Suprapubic skin (tissue), 4 donors: ENCODE measurements around the gene KRT72. TPM values are rescaled to one million over a fixed set of nuclear protein-coding genes. Genes with fewer than 3 reads are reported as not detected.
A peak's percentile ranks its signal among the peaks of the same experiment; 100 is the strongest.

Experiments used
- DNase-seq, 2 donors: peaks; one replicate each; pipeline ENCODE4 v3.0.0-alpha.2; 2019; ENCODE audit warnings: low spot score in 2 of 2
- H3K27ac ChIP-seq: fragments of 200-600 bp; sonication (generic); one replicate; pipeline ENCODE4 v1.5.1; 2019
- H3K27me3 ChIP-seq: fragments of 200-600 bp; sonication (generic); one replicate; pipeline ENCODE4 v1.5.1; 2019
- H3K36me3 ChIP-seq: fragments of 200-600 bp; sonication (generic); one replicate; pipeline ENCODE4 v1.5.1; 2019
- H3K4me1 ChIP-seq: fragments of 200-600 bp; sonication (generic); one replicate; pipeline ENCODE4 v1.5.1; 2019
- H3K4me3 ChIP-seq: fragments of 200-600 bp; sonication (generic); one replicate; pipeline ENCODE4 v1.5.1; 2019; ENCODE audit warnings: mild to moderate bottlenecking
- H3K9me3 ChIP-seq: fragments of 200-600 bp; sonication (generic); one replicate; pipeline ENCODE4 v1.5.1; 2019
- EP300 ChIP-seq: sonication (generic); formaldehyde crosslinking; IDR thresholded peaks from one replicate; pipeline ENCODE4 v1.6.1; 2017; ENCODE audit warnings: antibody characterized with exemption
- POLR2A ChIP-seq, 2 donors: fragments of 450-650 bp; IDR thresholded peaks; one replicate each; pipeline ENCODE4 v1.6.1; 2017; ENCODE audit warnings: antibody characterized with exemption in 2 of 2, mild to moderate bottlenecking in 2 of 2, moderate library complexity in 2 of 2
- POLR2AphosphoS5 ChIP-seq, 3 donors: sonication (generic); formaldehyde crosslinking; IDR thresholded peaks; one replicate each; pipeline ENCODE4 v1.6.1; 2017; ENCODE audit warnings: antibody characterized with exemption in 3 of 3
- WGBS: methylation state at CpG from one replicate; pipeline ENCODE4 v1.1.5; 2018; 5-methylcytosine and 5-hydroxymethylcytosine counted together
- total RNA-seq, 4 donors: library from RNA; depleted of rRNA; stranded (reverse); fragments of >200 nt; gene quantifications; one replicate each; pipeline ENCODE4 v1.1.0, GENCODE V29; 2016
- TF ChIP-seq, protein P1 (sequence below), 2 donors: fragments of 200-600 bp in 1 of 2; fragments of 450-650 bp in 1 of 2; sonication (generic) in 1 of 2; IDR thresholded peaks; one replicate each; pipeline ENCODE4 v1.5.1; 2016 to 2019; ENCODE audit warnings: antibody characterized with exemption in 2 of 2, mild to moderate bottlenecking in 1 of 2, moderate library complexity in 1 of 2

Gene KRT72
- total RNA-seq, 4 donors from 2014 or later: 2.0 to 19.2 (median 8.8) TPM

DNA sequence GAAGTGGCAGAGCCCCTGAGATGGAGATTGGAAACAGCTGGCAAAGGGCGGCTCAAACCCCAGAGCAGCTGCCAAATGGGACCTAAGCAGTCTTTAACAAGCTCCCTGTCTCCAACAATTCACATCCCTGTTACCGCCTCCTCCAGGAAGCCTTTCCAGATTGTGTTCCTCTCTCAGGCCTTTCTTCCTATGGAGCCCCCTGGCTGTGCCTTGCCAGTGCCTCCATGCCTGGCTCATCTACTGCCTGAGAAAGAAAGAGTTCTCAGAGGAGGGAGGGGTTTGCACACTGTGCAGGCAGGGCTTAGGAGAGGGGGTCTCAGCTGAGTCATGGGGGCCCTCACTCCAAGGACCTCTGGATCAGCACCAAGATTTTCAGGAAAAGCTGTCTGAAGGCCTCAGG, 18.8 kb downstream of the KRT72 start:
- peaks cover 42% of the 10 kb centered on the region for H3K4me1 ChIP-seq
- H3K4me3 ChIP-seq: no peak overlapping the region
- H3K27me3 ChIP-seq: no peaks in the 10 kb centered on the region
- TF ChIP-seq, protein P1, sequence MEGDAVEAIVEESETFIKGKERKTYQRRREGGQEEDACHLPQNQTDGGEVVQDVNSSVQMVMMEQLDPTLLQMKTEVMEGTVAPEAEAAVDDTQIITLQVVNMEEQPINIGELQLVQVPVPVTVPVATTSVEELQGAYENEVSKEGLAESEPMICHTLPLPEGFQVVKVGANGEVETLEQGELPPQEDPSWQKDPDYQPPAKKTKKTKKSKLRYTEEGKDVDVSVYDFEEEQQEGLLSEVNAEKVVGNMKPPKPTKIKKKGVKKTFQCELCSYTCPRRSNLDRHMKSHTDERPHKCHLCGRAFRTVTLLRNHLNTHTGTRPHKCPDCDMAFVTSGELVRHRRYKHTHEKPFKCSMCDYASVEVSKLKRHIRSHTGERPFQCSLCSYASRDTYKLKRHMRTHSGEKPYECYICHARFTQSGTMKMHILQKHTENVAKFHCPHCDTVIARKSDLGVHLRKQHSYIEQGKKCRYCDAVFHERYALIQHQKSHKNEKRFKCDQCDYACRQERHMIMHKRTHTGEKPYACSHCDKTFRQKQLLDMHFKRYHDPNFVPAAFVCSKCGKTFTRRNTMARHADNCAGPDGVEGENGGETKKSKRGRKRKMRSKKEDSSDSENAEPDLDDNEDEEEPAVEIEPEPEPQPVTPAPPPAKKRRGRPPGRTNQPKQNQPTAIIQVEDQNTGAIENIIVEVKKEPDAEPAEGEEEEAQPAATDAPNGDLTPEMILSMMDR (IDR thresholded peaks at IDR 0.05): no peak
- no peak for TF ChIP-seq EP300
- no peak for TF ChIP-seq POLR2AphosphoS5 (IDR thresholded peaks at IDR 0.05)
- TF ChIP-seq POLR2A (IDR thresholded peaks at IDR 0.05): no peak
- 95% methylated on average over 2 of the region's 2 CpGs for WGBS
- H3K36me3 ChIP-seq: no peaks in the 10 kb centered on the region
- H3K9me3 ChIP-seq: no peaks in the 10 kb centered on the region
- DNase-seq: peak in 1 of 2 donors; percentile 40
- H3K27ac ChIP-seq: peak overlapping the region; percentile 74

GRCh38 chr12:52581481-52581880, 19.8 kb downstream of the KRT72 start:
- WGBS: 41% methylated on average over 6 of the region's 6 CpGs
- peaks cover 42% of the 10 kb centered on the region for H3K4me1 ChIP-seq
- peak in 1 of 2 donors; percentile 45 for DNase-seq
- H3K27me3 ChIP-seq: no peaks in the 10 kb centered on the region
- no peaks in the 10 kb centered on the region for H3K9me3 ChIP-seq
- H3K36me3 ChIP-seq: no peaks in the 10 kb centered on the region
- H3K27ac ChIP-seq: peak overlapping the region; percentile 74
- TF ChIP-seq EP300: no peak
- no peak for TF ChIP-seq POLR2AphosphoS5 (IDR thresholded peaks at IDR 0.05)
- TF ChIP-seq, protein P1 (IDR thresholded peaks at IDR 0.05): no peak
- no peak overlapping the region for H3K4me3 ChIP-seq

GRCh38 chr12:52581066-52581465, 20.2 kb downstream of the KRT72 start:
- H3K27me3 ChIP-seq: no peaks in the 10 kb centered on the region
- 69% methylated on average over 3 of the region's 7 CpGs for whole genome bisulfite sequencing
- H3K9me3 ChIP-seq: no peaks in the 10 kb centered on the region
- DNase-seq: peak in 1 of 2 donors; percentile 75
- H3K27ac ChIP-seq: peak overlapping the region; percentile 74
- no peak overlapping the region for H3K4me3 ChIP-seq
- TF ChIP-seq POLR2AphosphoS5 (IDR thresholded peaks at IDR 0.05) (no peak), POLR2A (IDR thresholded peaks at IDR 0.05) (no peak)
- peaks cover 42% of the 10 kb centered on the region for H3K4me1 ChIP-seq
- H3K36me3 ChIP-seq: no peaks in the 10 kb centered on the region

- Histone ChIP-seq H3K27ac (peak overlapping the region; percentile 74), H3K4me3 (no peak overlapping the region), H3K36me3 (no peaks in the 10 kb centered on the region), H3K27me3 (no peaks in the 10 kb centered on the region), H3K4me1 (peaks cover 42% of the 10 kb centered on the region), H3K9me3 (no peaks in the 10 kb centered on the region)
- 47% methylated on average over 1 of the region's 1 CpG for WGBS
- TF ChIP-seq, protein P1 (IDR thresholded peaks at IDR 0.05): no peak
- TF ChIP-seq POLR2A (IDR thresholded peaks at IDR 0.05) (no peak), EP300 (no peak), POLR2AphosphoS5 (IDR thresholded peaks at IDR 0.05) (no peak)
- peak in 1 of 2 donors; percentile 52 for DNase-seq
These were observed 20.8 kb downstream of the KRT72 start for GRCh38 chr12:52580496-52580895.

GRCh38 chr12:52579468-52580465, 21.5 kb downstream of the KRT72 start:
- peaks cover 42% of the 10 kb centered on the region for H3K4me1 ChIP-seq
- H3K4me3 ChIP-seq: no peak overlapping the region
- no peak for TF ChIP-seq POLR2AphosphoS5 (IDR thresholded peaks at IDR 0.05)
- TF ChIP-seq POLR2A (IDR thresholded peaks at IDR 0.05): no peak
- no peak for TF ChIP-seq EP300
- TF ChIP-seq, protein P1 (IDR thresholded peaks at IDR 0.05): no peak
- no peak for DNase-seq
- no peaks in the 10 kb centered on the region for H3K9me3 ChIP-seq
- H3K27ac ChIP-seq: peak overlapping the region; percentile 74
- no peaks in the 10 kb centered on the region for H3K36me3 ChIP-seq
- no peaks in the 10 kb centered on the region for H3K27me3 ChIP-seq
- WGBS: 63% methylated on average over 10 of the region's 10 CpGs
